ENCODE data around the gene APOL1.

GRCh38 chr22:36277482-36278291, 24.8 kb downstream of the APOL1 start:
- no peak for TF ChIP-seq POLR2AphosphoS5 (IDR thresholded peaks at IDR 0.05)
- TF ChIP-seq, protein P1, sequence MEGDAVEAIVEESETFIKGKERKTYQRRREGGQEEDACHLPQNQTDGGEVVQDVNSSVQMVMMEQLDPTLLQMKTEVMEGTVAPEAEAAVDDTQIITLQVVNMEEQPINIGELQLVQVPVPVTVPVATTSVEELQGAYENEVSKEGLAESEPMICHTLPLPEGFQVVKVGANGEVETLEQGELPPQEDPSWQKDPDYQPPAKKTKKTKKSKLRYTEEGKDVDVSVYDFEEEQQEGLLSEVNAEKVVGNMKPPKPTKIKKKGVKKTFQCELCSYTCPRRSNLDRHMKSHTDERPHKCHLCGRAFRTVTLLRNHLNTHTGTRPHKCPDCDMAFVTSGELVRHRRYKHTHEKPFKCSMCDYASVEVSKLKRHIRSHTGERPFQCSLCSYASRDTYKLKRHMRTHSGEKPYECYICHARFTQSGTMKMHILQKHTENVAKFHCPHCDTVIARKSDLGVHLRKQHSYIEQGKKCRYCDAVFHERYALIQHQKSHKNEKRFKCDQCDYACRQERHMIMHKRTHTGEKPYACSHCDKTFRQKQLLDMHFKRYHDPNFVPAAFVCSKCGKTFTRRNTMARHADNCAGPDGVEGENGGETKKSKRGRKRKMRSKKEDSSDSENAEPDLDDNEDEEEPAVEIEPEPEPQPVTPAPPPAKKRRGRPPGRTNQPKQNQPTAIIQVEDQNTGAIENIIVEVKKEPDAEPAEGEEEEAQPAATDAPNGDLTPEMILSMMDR (IDR thresholded peaks at IDR 0.05): peak; percentile 41 to 75 (median 60)

All from prostate gland (tissue), 2 donors.